HFFc6 (cell line): ENCODE measurements around the gene TDRD9. TPM values are rescaled to one million over a fixed set of nuclear protein-coding genes. Genes with fewer than 3 reads are reported as not detected.

ENCODE experiments used
- DNase-seq: peaks from one replicate; pipeline ENCODE4 v3.0.0-alpha.2; 2018
- H3K27ac Mint-ChIP-seq: 2 replicates; pipeline ENCODE4 v1.8.0; 2020; ENCODE audit warnings: mild to moderate bottlenecking, mixed read lengths
- H3K27me3 Mint-ChIP-seq: 2 replicates; pipeline ENCODE4 v1.8.0; 2021; ENCODE audit warnings: mild to moderate bottlenecking, moderate library complexity, mixed read lengths; ENCODE audit not compliant: insufficient read depth
- H3K36me3 Mint-ChIP-seq: 2 replicates; pipeline ENCODE4 v1.8.0; 2021; ENCODE audit warnings: low read depth, mixed read lengths
- H3K4me1 Mint-ChIP-seq: 2 replicates; pipeline ENCODE4 v1.8.0; 2020; ENCODE audit warnings: low read depth, mixed read lengths
- H3K4me3 Mint-ChIP-seq: 2 replicates; pipeline ENCODE4 v1.8.0; 2020; ENCODE audit warnings: mild to moderate bottlenecking, moderate library complexity, mixed read lengths
- H3K9me3 Mint-ChIP-seq: 2 replicates; pipeline ENCODE4 v1.8.0; 2020; ENCODE audit warnings: mild to moderate bottlenecking, mixed read lengths
- CTCF ChIP-seq: fragments of 200-600 bp; sonication (generic); IDR thresholded peaks from 2 replicates; pipeline ENCODE4 v1.5.0; 2021; ENCODE audit warnings: antibody characterized with exemption, mild to moderate bottlenecking
- total RNA-seq, 6 experiments: library from RNA; stranded (reverse); fragmentation: NEBNext Ultra II Directional; extraction: Animal tissue kit (Norgen Biotek cat#: 25700); gene quantifications; 2 replicates in 1 of 6; 3 replicates in 5 of 6; pipeline ENCODE4 v1.2.3, GENCODE V29; 2021

The TDRD9 gene
- total RNA-seq, 6 experiments from 2014 or later, result not detected

- H3K9me3 Mint-ChIP-seq, result no peaks in the 10 kb centered on the region
- TF ChIP-seq CTCF, result no peak
Measured at GRCh38 chr14:104019029-104019428, 90.8 kb downstream of the TDRD9 start.

GRCh38 chr14:104019806-104020205, 91.5 kb downstream of the TDRD9 start:
- H3K9me3 Mint-ChIP-seq, result no peaks in the 10 kb centered on the region
- H3K27me3 Mint-ChIP-seq, result peaks cover 38% of the 10 kb centered on the region
- DNase-seq, result no peak
- no peaks in the 10 kb centered on the region for H3K4me1 Mint-ChIP-seq
- H3K4me3 Mint-ChIP-seq, result no peak overlapping the region
- no peaks in the 10 kb centered on the region for H3K36me3 Mint-ChIP-seq
- H3K27ac Mint-ChIP-seq, result no peak overlapping the region
- no peak for TF ChIP-seq CTCF

More at GRCh38 chr14:104019029-104019428, 90.8 kb downstream of the TDRD9 start:
- DNase-seq, result no peak
- Mint-ChIP-seq H3K27ac (no peak overlapping the region), H3K4me3 (no peak overlapping the region), H3K4me1 (no peaks in the 10 kb centered on the region), H3K27me3 (peaks cover 38% of the 10 kb centered on the region), H3K36me3 (no peaks in the 10 kb centered on the region)

GRCh38 chr14:104020471-104020870, 92.2 kb downstream of the TDRD9 start:
- H3K36me3 Mint-ChIP-seq, result no peaks in the 10 kb centered on the region
- H3K27ac Mint-ChIP-seq, result no peak overlapping the region
- peaks cover 34% of the 10 kb centered on the region for H3K27me3 Mint-ChIP-seq
- no peak for TF ChIP-seq CTCF
- H3K9me3 Mint-ChIP-seq, result no peaks in the 10 kb centered on the region
- DNase-seq, result no peak
- no peak overlapping the region for H3K4me3 Mint-ChIP-seq
- no peaks in the 10 kb centered on the region for H3K4me1 Mint-ChIP-seq

GRCh38 chr14:104023325-104024055, 95.2 kb downstream of the TDRD9 start:
- H3K4me3 Mint-ChIP-seq, result no peak overlapping the region
- no peaks in the 10 kb centered on the region for H3K36me3 Mint-ChIP-seq
- no peaks in the 10 kb centered on the region for H3K9me3 Mint-ChIP-seq
- no peak overlapping the region for H3K27ac Mint-ChIP-seq
- no peaks in the 10 kb centered on the region for H3K4me1 Mint-ChIP-seq
- DNase-seq, result no peak
- H3K27me3 Mint-ChIP-seq, result peaks cover 25% of the 10 kb centered on the region
- TF ChIP-seq CTCF, result no peak

- Mint-ChIP-seq H3K27ac (no peak overlapping the region), H3K4me1 (no peaks in the 10 kb centered on the region), H3K36me3 (no peaks in the 10 kb centered on the region), H3K4me3 (no peak overlapping the region), H3K27me3 (peaks cover 16% of the 10 kb centered on the region), H3K9me3 (no peaks in the 10 kb centered on the region)
- TF ChIP-seq CTCF, result no peak
- no peak for DNase-seq
Measured at GRCh38 chr14:104025534-104025933, 97.3 kb downstream of the TDRD9 start.
